Measurements from ENCODE around the gene ID3. TPM values are rescaled to one million over a fixed set of nuclear protein-coding genes. Genes with fewer than 3 reads are reported as not detected.

Gene ID3
- total RNA-seq, 1 donor from 2014 or later, result 86.9 TPM

DNA sequence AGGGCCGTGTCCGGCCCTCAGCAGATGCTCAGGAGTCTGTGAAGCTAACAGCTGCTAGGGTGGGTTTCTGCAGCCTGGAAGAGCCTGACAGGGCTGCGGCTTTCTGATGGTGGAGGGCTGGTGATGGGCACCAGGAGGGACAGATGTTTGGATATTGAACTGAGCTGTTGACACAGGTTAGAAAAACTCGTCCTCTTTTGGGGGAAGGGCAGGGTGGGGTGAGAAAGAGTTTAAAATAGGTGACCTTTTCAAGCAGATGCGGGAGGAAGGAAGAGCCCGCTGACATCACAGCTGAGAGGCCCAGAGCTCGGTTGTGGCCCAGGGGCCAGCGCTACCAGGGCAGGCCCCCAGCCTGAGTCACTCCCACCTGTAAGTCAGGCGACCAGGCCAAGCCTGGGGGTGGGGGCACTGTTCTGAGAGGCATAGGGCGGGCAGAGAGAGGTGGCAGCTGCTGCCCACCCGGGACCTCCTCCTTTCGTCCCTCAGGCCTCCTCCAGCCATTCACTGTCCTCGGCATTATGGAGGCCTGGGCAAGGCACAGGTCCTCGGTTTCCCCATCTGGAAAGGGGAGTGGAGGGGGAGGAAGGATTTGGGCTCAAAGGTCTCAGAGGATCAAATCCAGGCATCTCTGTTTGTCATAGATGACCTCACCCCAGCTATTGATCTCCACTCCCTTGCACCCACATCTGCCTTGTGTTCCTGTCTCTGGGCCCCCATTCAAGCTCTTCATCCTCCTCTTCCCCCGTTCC is 32.3 kb upstream of the ID3 start:
- Mint-ChIP-seq H3K4me1 (ENCODE audit: unreplicated experiment) (peaks cover 9% of the 10 kb centered on the region), H3K4me3 (ENCODE audit: unreplicated experiment) (no peak overlapping the region), H3K27ac (ENCODE audit: unreplicated experiment) (peak overlapping the region; percentile 38), H3K9me3 (ENCODE audit: unreplicated experiment) (no peaks in the 10 kb centered on the region), H3K36me3 (ENCODE audit: unreplicated experiment) (no peaks in the 10 kb centered on the region), H3K27me3 (ENCODE audit: unreplicated experiment) (no peaks in the 10 kb centered on the region)
- DNase-seq (ENCODE audit: extremely low spot score, unreplicated experiment), result no peak
- no peak for TF ChIP-seq CTCF (IDR thresholded peaks at IDR 0.05)

DNA sequence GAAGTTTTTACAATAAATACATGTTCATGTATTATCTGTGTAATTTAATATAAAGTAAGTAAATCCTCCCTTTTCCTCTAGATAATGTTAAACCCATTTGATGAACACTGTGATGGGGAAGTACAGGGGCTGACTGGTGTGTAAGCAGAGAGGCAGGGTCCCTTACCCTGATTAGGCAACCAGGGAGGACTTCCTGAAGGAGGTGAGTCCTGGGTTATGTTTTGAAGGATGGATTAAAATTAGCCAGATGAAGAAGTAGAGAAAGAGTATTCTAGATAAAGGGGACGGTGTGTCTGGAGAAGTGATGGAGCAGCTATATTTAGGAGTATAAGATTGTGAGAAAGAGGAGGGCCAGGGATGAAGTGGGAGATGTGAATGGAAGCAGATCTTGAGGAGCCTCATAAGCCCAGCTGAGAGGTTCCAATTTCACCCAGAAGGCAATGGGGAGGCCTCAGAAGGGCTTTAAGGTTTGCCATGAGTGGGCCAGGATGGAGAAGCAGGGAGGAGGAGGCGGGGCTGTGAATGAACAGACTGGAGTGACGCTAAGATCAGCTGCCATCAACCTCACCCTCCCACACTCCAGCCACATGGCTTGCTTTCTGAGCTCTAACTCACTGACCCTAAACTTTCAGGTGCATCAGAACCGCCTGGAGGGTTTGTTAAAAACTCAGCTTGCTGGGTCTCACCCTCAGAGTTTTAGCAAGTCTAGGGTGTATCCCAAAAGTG is 30.9 kb upstream of the ID3 start:
- Mint-ChIP-seq H3K4me1 (ENCODE audit: unreplicated experiment) (peaks cover 17% of the 10 kb centered on the region), H3K4me3 (ENCODE audit: unreplicated experiment) (no peak overlapping the region), H3K36me3 (ENCODE audit: unreplicated experiment) (no peaks in the 10 kb centered on the region), H3K9me3 (ENCODE audit: unreplicated experiment) (no peaks in the 10 kb centered on the region), H3K27ac (ENCODE audit: unreplicated experiment) (peak overlapping the region; percentile 23), H3K27me3 (ENCODE audit: unreplicated experiment) (no peaks in the 10 kb centered on the region)
- DNase-seq (ENCODE audit: extremely low spot score, unreplicated experiment), result no peak
- TF ChIP-seq CTCF (IDR thresholded peaks at IDR 0.05), result no peak

GRCh38 chr1:23589585-23589986 is 30.3 kb upstream of the ID3 start:
- Mint-ChIP-seq H3K4me1 (ENCODE audit: unreplicated experiment) (peaks cover 19% of the 10 kb centered on the region), H3K9me3 (ENCODE audit: unreplicated experiment) (no peaks in the 10 kb centered on the region), H3K27me3 (ENCODE audit: unreplicated experiment) (no peaks in the 10 kb centered on the region), H3K36me3 (ENCODE audit: unreplicated experiment) (no peaks in the 10 kb centered on the region), H3K27ac (ENCODE audit: unreplicated experiment) (no peak overlapping the region), H3K4me3 (ENCODE audit: unreplicated experiment) (no peak overlapping the region)
- no peak for TF ChIP-seq CTCF (IDR thresholded peaks at IDR 0.05)
- DNase-seq (ENCODE audit: extremely low spot score, unreplicated experiment), result no peak

DNA sequence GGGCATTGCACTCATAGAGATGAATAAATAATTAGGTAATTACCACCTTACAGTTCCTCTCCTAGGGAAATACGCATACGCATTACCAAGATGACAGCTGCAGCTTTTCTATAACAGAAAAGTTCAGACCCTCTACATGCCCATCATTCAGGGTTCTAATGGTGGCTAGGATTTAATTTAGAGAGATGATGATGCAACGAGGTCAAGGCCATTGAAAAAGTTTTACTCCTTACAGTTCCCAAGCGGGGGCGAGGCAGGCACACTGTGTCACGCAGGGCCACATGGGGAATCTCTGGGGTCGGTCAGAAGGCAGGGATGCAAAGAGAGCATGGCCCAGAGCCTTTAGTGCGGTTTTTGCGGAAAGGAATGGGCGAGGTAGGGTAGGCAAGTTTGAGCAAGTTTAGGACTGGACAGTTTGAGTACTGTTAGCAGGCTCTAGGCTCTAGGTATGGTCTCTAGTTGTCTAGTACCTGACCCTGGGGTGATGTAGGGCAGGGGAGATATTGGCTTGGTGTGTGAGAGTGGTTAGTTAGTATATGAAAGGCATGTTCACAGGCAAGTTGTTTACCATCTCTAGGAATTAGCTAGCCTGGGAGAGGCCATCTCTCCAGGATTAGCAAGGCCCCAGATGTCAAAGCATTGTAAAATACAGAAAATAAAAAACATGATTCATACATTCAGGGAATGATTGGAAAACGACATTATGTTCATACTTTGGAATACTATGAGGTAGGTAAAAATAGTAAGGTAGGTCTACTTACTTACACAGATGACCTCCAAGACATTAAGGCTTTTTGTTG is 29.6 kb upstream of the ID3 start:
- no peak for DNase-seq (ENCODE audit: extremely low spot score, unreplicated experiment)
- no peak for TF ChIP-seq CTCF (IDR thresholded peaks at IDR 0.05)
- peaks cover 21% of the 10 kb centered on the region for H3K4me1 Mint-ChIP-seq (ENCODE audit: unreplicated experiment)
- no peak overlapping the region for H3K4me3 Mint-ChIP-seq (ENCODE audit: unreplicated experiment)
- no peaks in the 10 kb centered on the region for H3K9me3 Mint-ChIP-seq (ENCODE audit: unreplicated experiment)
- no peak overlapping the region for H3K27ac Mint-ChIP-seq (ENCODE audit: unreplicated experiment)
- H3K36me3 Mint-ChIP-seq (ENCODE audit: unreplicated experiment), result no peaks in the 10 kb centered on the region
- no peaks in the 10 kb centered on the region for H3K27me3 Mint-ChIP-seq (ENCODE audit: unreplicated experiment)
